ENCODE data around the gene ZNF609. TPM values are rescaled to one million over a fixed set of nuclear protein-coding genes. Genes with fewer than 3 reads are reported as not detected.

The ZNF609 gene
- total RNA-seq (2014; rRNA removed; shearing (Covaris generic); ENCODE audit: low replicate concordance): 7.5 and 20.0 TPM in 2 replicates

GRCh38 chr15:64460206-64460723, at the start of gene ZNF609:
Gene ZNF609, plus strand, starts transcription at chr15:64460578. Its CDS starts 38,842 bp downstream, at chr15:64499420.
- peak; percentile 87 for DNase-seq (ENCODE audit: low read depth)
- in situ Hi-C loops (cut with HindIII; ENCODE audit: low pct_unique_long_range_greater_than_20kb, low sequenced_read_pairs): no loop called here

GRCh38 chr15:64412216-64412615, 48.2 kb upstream of the ZNF609 start:
- no peak for DNase-seq (ENCODE audit: low read depth)
- in situ Hi-C loops (cut with HindIII; ENCODE audit: low pct_unique_long_range_greater_than_20kb, low sequenced_read_pairs): no loop called here

GRCh38 chr15:64422697-64423096, 37.7 kb upstream of the ZNF609 start:
- DNase-seq (ENCODE audit: low read depth): no peak
- in situ Hi-C loops (cut with HindIII; ENCODE audit: low pct_unique_long_range_greater_than_20kb, low sequenced_read_pairs): no loop called here

GRCh38 chr15:64423970-64424369, 36.4 kb upstream of the ZNF609 start:
- in situ Hi-C loops (cut with HindIII; ENCODE audit: low pct_unique_long_range_greater_than_20kb, low sequenced_read_pairs): no loop called here

GRCh38 chr15:64425221-64425620, 35.2 kb upstream of the ZNF609 start:
- in situ Hi-C loops (cut with HindIII; ENCODE audit: low pct_unique_long_range_greater_than_20kb, low sequenced_read_pairs): no loop called here

More at GRCh38 chr15:64423970-64424369, 36.4 kb upstream of the ZNF609 start:
- DNase-seq (ENCODE audit: low read depth): no peak

GRCh38 chr15:64426845-64427465, 33.4 kb upstream of the ZNF609 start:
- in situ Hi-C loops (cut with HindIII; ENCODE audit: low pct_unique_long_range_greater_than_20kb, low sequenced_read_pairs): no loop called here

More at GRCh38 chr15:64425221-64425620, 35.2 kb upstream of the ZNF609 start:
- DNase-seq (ENCODE audit: low read depth): no peak

GRCh38 chr15:64429448-64429847, 30.9 kb upstream of the ZNF609 start:
- DNase-seq (ENCODE audit: low read depth): no peak
- in situ Hi-C loops (cut with HindIII; ENCODE audit: low pct_unique_long_range_greater_than_20kb, low sequenced_read_pairs): no loop called here

More at GRCh38 chr15:64426845-64427465, 33.4 kb upstream of the ZNF609 start:
- peak; percentile 27 for DNase-seq (ENCODE audit: low read depth)

- in situ Hi-C loops (cut with HindIII; ENCODE audit: low pct_unique_long_range_greater_than_20kb, low sequenced_read_pairs): loop anchor here (10.0 kb wide), 1 partner anchor 255 kb away; no protein-coding TSS in a partner anchor
- no peak for DNase-seq (ENCODE audit: low read depth)
Measured at GRCh38 chr15:64430000-64430735, 30.2 kb upstream of the ZNF609 start.

- in situ Hi-C loops (cut with HindIII; ENCODE audit: low pct_unique_long_range_greater_than_20kb, low sequenced_read_pairs): loop anchor here (10.0 kb wide), 1 partner anchor 247 kb away; no protein-coding TSS in a partner anchor
Measured at GRCh38 chr15:64437982-64438381, 22.4 kb upstream of the ZNF609 start.

GRCh38 chr15:64438653-64439447, 21.5 kb upstream of the ZNF609 start:
- no peak for DNase-seq (ENCODE audit: low read depth)
- in situ Hi-C loops (cut with HindIII; ENCODE audit: low pct_unique_long_range_greater_than_20kb, low sequenced_read_pairs): loop anchor here (10.0 kb wide), 1 partner anchor 246 kb away; no protein-coding TSS in a partner anchor

More at GRCh38 chr15:64437982-64438381, 22.4 kb upstream of the ZNF609 start:
- DNase-seq (ENCODE audit: low read depth): no peak

- no peak for DNase-seq (ENCODE audit: low read depth)
- in situ Hi-C loops (cut with HindIII; ENCODE audit: low pct_unique_long_range_greater_than_20kb, low sequenced_read_pairs): no loop called here
Measured at GRCh38 chr15:64441852-64442251, 18.5 kb upstream of the ZNF609 start.

- DNase-seq (ENCODE audit: low read depth): no peak
- in situ Hi-C loops (cut with HindIII; ENCODE audit: low pct_unique_long_range_greater_than_20kb, low sequenced_read_pairs): no loop called here
Measured at GRCh38 chr15:64443016-64443415, 17.4 kb upstream of the ZNF609 start.

- peak; percentile 78 for DNase-seq (ENCODE audit: low read depth)
- in situ Hi-C loops (cut with HindIII; ENCODE audit: low pct_unique_long_range_greater_than_20kb, low sequenced_read_pairs): no loop called here
Measured at GRCh38 chr15:64443747-64444621, 16.4 kb upstream of the ZNF609 start.

- DNase-seq (ENCODE audit: low read depth): no peak
- in situ Hi-C loops (cut with HindIII; ENCODE audit: low pct_unique_long_range_greater_than_20kb, low sequenced_read_pairs): no loop called here
Measured at GRCh38 chr15:64444836-64445235, 15.5 kb upstream of the ZNF609 start.

GRCh38 chr15:64447536-64448315, 12.7 kb upstream of the ZNF609 start:
- in situ Hi-C loops (cut with HindIII; ENCODE audit: low pct_unique_long_range_greater_than_20kb, low sequenced_read_pairs): no loop called here
- no peak for DNase-seq (ENCODE audit: low read depth)

GRCh38 chr15:64452988-64453688, 7.2 kb upstream of the ZNF609 start:
- in situ Hi-C loops (cut with HindIII; ENCODE audit: low pct_unique_long_range_greater_than_20kb, low sequenced_read_pairs): no loop called here
- no peak for DNase-seq (ENCODE audit: low read depth)
